MM.1S (cell line): ENCODE results near the gene LGALS3.

Source experiments
- DNase-seq: peaks from one replicate; pipeline ENCODE4 v3.0.0-alpha.2; 2015
- H2AFZ ChIP-seq: fragments of 300-600 bp; sonication (generic); 2 replicates; pipeline ENCODE4 v1.6.0; 2016; ENCODE audit warnings: antibody characterized with exemption, low read length
- H3F3A ChIP-seq: fragments of 300-600 bp; sonication (generic); 2 replicates; pipeline ENCODE4 v1.6.1; 2016; ENCODE audit warnings: mild to moderate bottlenecking, antibody characterized with exemption, low read length, moderate library complexity, mixed read lengths; ENCODE audit not compliant: insufficient read depth
- H3K27ac ChIP-seq: fragments of 300-600 bp; sonication (generic); 2 replicates; pipeline ENCODE4 v1.5.1; 2016; ENCODE audit warnings: mild to moderate bottlenecking, low read length
- H3K27me3 ChIP-seq: fragments of 300-600 bp; sonication (generic); replicated peaks from 2 replicates; pipeline ENCODE4 v1.6.0; 2016; ENCODE audit warnings: low read length; ENCODE audit not compliant: insufficient read depth
- H3K36me3 ChIP-seq: fragments of 300-600 bp; sonication (generic); replicated peaks from 2 replicates; pipeline ENCODE4 v1.6.1; 2016; ENCODE audit warnings: mild to moderate bottlenecking, low read length, mixed read lengths; ENCODE audit not compliant: insufficient read depth
- H3K4me1 ChIP-seq: fragments of 300-600 bp; sonication (generic); 2 replicates; pipeline ENCODE4 v1.6.1; 2016; ENCODE audit warnings: low read length, mixed read lengths
- H3K4me2 ChIP-seq: fragments of 300-600 bp; sonication (generic); 2 replicates; pipeline ENCODE4 v1.6.0; 2016; ENCODE audit warnings: low read depth, low read length
- H3K4me3 ChIP-seq: fragments of 300-600 bp; sonication (generic); 2 replicates; pipeline ENCODE4 v1.5.1; 2016; ENCODE audit warnings: low read length, mixed read lengths
- H3K79me2 ChIP-seq: fragments of 300-600 bp; sonication (generic); 2 replicates; pipeline ENCODE4 v1.6.1; 2016; ENCODE audit warnings: mixed run types, low read length, mixed read lengths
- H3K9ac ChIP-seq: fragments of 300-600 bp; sonication (generic); 2 replicates; pipeline ENCODE4 v1.6.1; 2016; ENCODE audit warnings: low read length, mixed read lengths
- H3K9me2 ChIP-seq: fragments of 300-600 bp; sonication (generic); replicated peaks from 2 replicates; pipeline ENCODE4 v1.6.1; 2016; ENCODE audit warnings: mild to moderate bottlenecking, low read length, mixed read lengths; ENCODE audit not compliant: insufficient read depth
- H3K9me3 ChIP-seq: fragments of 300-600 bp; sonication (generic); replicated peaks from 2 replicates; pipeline ENCODE4 v1.6.1; 2016; ENCODE audit warnings: mild to moderate bottlenecking, low read length, mixed read lengths; ENCODE audit not compliant: insufficient read depth
- H4K20me1 ChIP-seq: fragments of 300-600 bp; sonication (generic); 2 replicates; pipeline ENCODE4 v1.6.1; 2016; ENCODE audit warnings: mild to moderate bottlenecking, low read length, moderate library complexity, mixed read lengths; ENCODE audit not compliant: insufficient read depth
- CTCF ChIP-seq: fragments of 300-600 bp; sonication (generic); IDR thresholded peaks from 2 replicates; pipeline ENCODE4 v1.5.1; 2016; ENCODE audit warnings: antibody characterized with exemption, low read length, mixed read lengths
- EZH2 ChIP-seq: fragments of 300-600 bp; sonication (generic); optimal IDR thresholded peaks from 2 replicates; pipeline ENCODE3; 2017; ENCODE audit warnings: low read depth, mild to moderate bottlenecking, antibody characterized with exemption, low read length, mixed read lengths
- EZH2phosphoT487 ChIP-seq: fragments of 300-600 bp; sonication (generic); IDR thresholded peaks from 2 replicates; pipeline ENCODE4 v1.6.1; 2018; ENCODE audit warnings: antibody characterized with exemption, low read length

LGALS3 gene

DNA sequence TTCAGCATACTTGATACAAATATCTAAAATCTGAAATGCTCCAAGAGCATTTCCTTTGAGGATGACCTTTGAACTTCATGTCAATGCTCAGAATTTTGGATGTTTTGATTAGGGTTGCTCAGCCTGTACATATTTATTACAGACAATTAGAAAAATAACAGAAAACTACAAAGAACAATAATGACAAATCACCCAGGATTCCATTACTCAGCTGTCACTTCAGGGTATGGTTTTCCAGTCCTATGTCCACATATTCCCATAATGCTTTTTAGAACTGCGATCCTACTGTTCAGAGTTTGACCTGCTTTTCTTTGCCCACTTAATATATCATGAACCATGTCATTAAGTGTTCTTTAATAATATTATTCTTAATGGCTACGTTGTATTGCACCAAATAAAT lies 51.0 kb downstream of the LGALS3 start:
- Histone ChIP-seq H3K4me2 (peak overlapping the region; percentile 33), H3K27me3 (no peaks in the 10 kb centered on the region), H3K9ac (no peak overlapping the region), H3K9me2 (no peaks in the 10 kb centered on the region), H3K9me3 (no peaks in the 10 kb centered on the region), H3K79me2 (no peaks in the 10 kb centered on the region), H4K20me1 (no peaks in the 10 kb centered on the region), H3K4me1 (peaks cover 22% of the 10 kb centered on the region), H3K4me3 (0 out of 2 replicates have a peak overlapping the region, but pooled peaks have one; percentile 7), H2AFZ (no peak overlapping the region), H3K27ac (peak overlapping the region; percentile 67; the same call in 1 of the 2 replicates), H3K36me3 (no peaks in the 10 kb centered on the region; the same call in 1 of the 2 replicates), H3F3A (peaks cover 11% of the 10 kb centered on the region)
- no peak for TF ChIP-seq EZH2
- no peak for TF ChIP-seq CTCF
- TF ChIP-seq EZH2phosphoT487 = no peak
- no peak for DNase-seq

DNA sequence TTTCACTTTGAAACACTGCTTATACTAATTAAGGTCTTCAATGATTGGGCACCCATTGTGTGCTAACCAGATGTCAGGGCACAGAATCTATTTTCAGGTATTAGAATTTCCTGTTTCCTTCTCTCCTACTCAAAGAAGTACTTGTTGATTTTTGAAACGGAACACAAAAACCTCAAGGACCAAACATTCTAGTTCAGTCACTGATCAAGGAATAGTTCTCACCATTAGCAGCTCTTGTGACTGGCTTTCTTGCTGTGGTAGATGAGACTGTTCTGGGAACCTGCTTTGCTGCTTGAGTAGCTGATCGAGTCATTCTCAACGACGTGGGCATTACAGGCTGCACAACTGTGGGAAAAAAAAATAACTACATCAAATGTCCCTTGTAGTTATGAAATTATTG lies 51.4 kb downstream of the LGALS3 start:
- Histone ChIP-seq H3K4me2 (peak overlapping the region; percentile 33), H3K9ac (peak overlapping the region; percentile 13; the same call in 1 of the 2 replicates), H3K9me2 (no peaks in the 10 kb centered on the region), H3K36me3 (no peaks in the 10 kb centered on the region; the same call in 1 of the 2 replicates), H3K27me3 (no peaks in the 10 kb centered on the region), H4K20me1 (no peaks in the 10 kb centered on the region), H3K4me1 (peaks cover 22% of the 10 kb centered on the region), H3K9me3 (no peaks in the 10 kb centered on the region), H3K27ac (peak overlapping the region; percentile 67), H3K4me3 (peak overlapping the region; percentile 7), H3F3A (peaks cover 11% of the 10 kb centered on the region), H2AFZ (no peak overlapping the region), H3K79me2 (no peaks in the 10 kb centered on the region)
- no peak for TF ChIP-seq EZH2
- peak; percentile 59 for DNase-seq

DNA sequence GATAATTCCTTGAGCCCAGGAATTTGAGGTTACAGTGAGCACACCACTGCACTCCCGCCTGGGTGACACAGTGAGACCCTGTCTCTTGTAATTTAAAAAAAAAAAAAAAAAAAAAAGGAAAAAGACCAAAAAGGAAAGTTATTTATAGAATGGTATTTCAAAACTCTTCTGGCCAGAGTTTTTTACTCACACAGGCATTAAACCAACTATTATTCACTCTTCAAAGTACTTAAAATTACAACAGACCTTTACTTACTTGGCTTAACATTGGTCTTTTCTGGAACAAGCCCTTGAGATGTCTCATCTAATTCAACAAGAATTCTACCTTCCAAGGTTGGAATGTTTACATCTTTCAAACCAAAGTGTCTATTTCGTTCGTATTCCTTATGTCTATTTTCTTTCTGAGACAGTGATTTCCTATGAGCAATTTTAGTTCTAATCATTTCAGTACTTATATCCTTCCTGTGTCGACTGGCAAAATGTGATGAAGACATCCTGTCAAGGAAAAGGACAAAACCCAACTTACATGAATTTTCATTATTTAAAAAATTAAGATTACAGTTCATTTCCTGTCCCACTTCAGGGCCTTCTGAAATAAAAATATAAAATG lies 59.7 kb downstream of the LGALS3 start:
- TF ChIP-seq EZH2phosphoT487 (no peak), EZH2 (no peak), CTCF (no peak)
- Histone ChIP-seq H3K9me3 (no peaks in the 10 kb centered on the region), H3K4me2 (no peak overlapping the region), H2AFZ (no peak overlapping the region), H3K79me2 (peaks cover 38% of the 10 kb centered on the region), H3K27me3 (no peaks in the 10 kb centered on the region), H3K27ac (no peak overlapping the region), H3K36me3 (no peaks in the 10 kb centered on the region), H4K20me1 (no peaks in the 10 kb centered on the region), H3F3A (no peaks in the 10 kb centered on the region), H3K4me3 (no peak overlapping the region), H3K9ac (no peak overlapping the region), H3K9me2 (no peaks in the 10 kb centered on the region), H3K4me1 (peaks cover 7% of the 10 kb centered on the region; the same call in 1 of the 2 replicates)
- DNase-seq = no peak

DNA sequence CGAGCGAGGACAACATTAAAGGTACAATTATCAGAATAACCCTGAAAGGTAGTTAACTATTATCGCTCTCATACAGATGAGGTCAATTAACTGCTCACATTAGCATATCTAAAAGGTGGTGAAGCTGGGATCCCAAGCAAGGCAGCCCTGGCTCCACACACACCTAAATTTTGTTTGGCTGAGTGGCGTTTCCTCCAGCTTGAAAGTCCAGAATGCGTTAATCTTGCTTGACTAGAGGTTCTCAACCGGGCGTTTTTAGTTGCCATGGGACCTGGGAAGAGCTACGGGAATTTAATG lies 61.8 kb downstream of the LGALS3 start:
- H3K9ac ChIP-seq = peak overlapping the region; percentile 63
- no peaks in the 10 kb centered on the region for H3K36me3 ChIP-seq
- H3K79me2 ChIP-seq = peaks cover 38% of the 10 kb centered on the region
- H3K9me2 ChIP-seq = no peaks in the 10 kb centered on the region
- H3K4me3 ChIP-seq = peak overlapping the region; percentile 87
- H3F3A ChIP-seq = no peaks in the 10 kb centered on the region
- peak overlapping the region; percentile 82 for H2AFZ ChIP-seq
- H3K27me3 ChIP-seq = no peaks in the 10 kb centered on the region
- H3K27ac ChIP-seq = peak overlapping the region; percentile 41; the same call in 1 of the 2 replicates
- DNase-seq = no peak
- no peaks in the 10 kb centered on the region for H3K9me3 ChIP-seq
- peaks cover 7% of the 10 kb centered on the region; the same call in 1 of the 2 replicates for H3K4me1 ChIP-seq
- peak overlapping the region; percentile 69 for H3K4me2 ChIP-seq
- no peaks in the 10 kb centered on the region for H4K20me1 ChIP-seq
- no peak for TF ChIP-seq EZH2phosphoT487
- TF ChIP-seq EZH2 = no peak
- no peak for TF ChIP-seq CTCF
